PFSK-1 (cell line): ENCODE measurements around the gene CWC27.

ENCODE experiments used
- FOXP2 ChIP-seq: optimal IDR thresholded peaks from 2 replicates; pipeline ENCODE3; 2011; ENCODE audit warnings: borderline replicate concordance, control low read depth, inconsistent platforms; ENCODE audit not compliant: insufficient read depth; ENCODE audit errors: extremely low read length, extremely low read depth
- POLR2AphosphoS5 ChIP-seq: IDR thresholded peaks from 2 replicates; pipeline ENCODE4 v1.6.1; 2012; ENCODE audit warnings: low read depth, mild to moderate bottlenecking, control low read depth, low read length, moderate library complexity
- REST ChIP-seq, 2 experiments: IDR thresholded peaks; 2 replicates each; pipeline versions ENCODE4 v1.6.1 to v1.8.0; 2011 to 2012; ENCODE audit warnings: low read depth in 2 of 2, low read length in 2 of 2, control low read depth in 1 of 2, inconsistent platforms in 1 of 2, mild to moderate bottlenecking in 1 of 2, moderate library complexity in 1 of 2; ENCODE audit not compliant: insufficient read depth in 1 of 2
- SIN3A ChIP-seq: IDR thresholded peaks from 2 replicates; pipeline ENCODE4 v1.6.1; 2012; ENCODE audit warnings: mild to moderate bottlenecking, low read length, moderate library complexity, borderline replicate concordance; ENCODE audit not compliant: insufficient read depth
- TAF1 ChIP-seq: IDR thresholded peaks from 2 replicates; pipeline ENCODE4 v1.6.1; 2012; ENCODE audit warnings: low read length, control low read depth, borderline replicate concordance; ENCODE audit not compliant: insufficient read depth

CWC27 gene

GRCh38 chr5:64963278-64963677 lies 194.5 kb downstream of the CWC27 start:
- TF ChIP-seq FOXP2: no peak
- no peak for TF ChIP-seq POLR2AphosphoS5
- TF ChIP-seq TAF1: no peak
- TF ChIP-seq SIN3A: no peak
- no peak for TF ChIP-seq REST (IDR thresholded peaks at IDR 0.05; ENCODE audit: insufficient read depth in 1 of 2, low read depth in 2 of 2, low read length in 2 of 2)

DNA sequence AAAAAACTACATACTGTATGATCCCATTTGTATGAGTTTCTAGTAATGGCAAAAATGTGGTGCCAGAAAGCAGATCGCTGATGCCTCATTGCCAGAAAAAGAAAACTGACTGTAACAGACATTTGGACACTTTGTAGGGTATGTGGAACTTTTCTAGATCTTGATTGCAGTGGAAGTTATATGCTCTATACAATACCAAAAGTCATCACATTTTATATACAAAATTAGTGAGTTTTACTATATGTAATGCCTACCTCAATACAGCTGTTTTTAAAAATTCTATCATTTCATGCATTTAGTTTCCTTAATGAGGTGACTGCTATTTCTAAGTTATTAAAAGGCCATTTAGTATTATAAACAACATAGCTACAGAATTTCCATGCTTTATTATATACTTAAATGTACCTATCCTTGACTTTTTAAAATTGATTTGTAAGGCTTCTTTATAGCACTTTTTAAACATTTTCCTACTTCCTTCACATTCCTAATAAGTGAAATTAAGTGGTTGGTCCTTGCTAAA lies 199.9 kb downstream of the CWC27 start:
- no peak for TF ChIP-seq SIN3A
- no peak for TF ChIP-seq REST (IDR thresholded peaks at IDR 0.05; ENCODE audit: insufficient read depth in 1 of 2, low read depth in 2 of 2, low read length in 2 of 2)
- TF ChIP-seq FOXP2: no peak
- TF ChIP-seq POLR2AphosphoS5: no peak
- TF ChIP-seq TAF1: no peak

DNA sequence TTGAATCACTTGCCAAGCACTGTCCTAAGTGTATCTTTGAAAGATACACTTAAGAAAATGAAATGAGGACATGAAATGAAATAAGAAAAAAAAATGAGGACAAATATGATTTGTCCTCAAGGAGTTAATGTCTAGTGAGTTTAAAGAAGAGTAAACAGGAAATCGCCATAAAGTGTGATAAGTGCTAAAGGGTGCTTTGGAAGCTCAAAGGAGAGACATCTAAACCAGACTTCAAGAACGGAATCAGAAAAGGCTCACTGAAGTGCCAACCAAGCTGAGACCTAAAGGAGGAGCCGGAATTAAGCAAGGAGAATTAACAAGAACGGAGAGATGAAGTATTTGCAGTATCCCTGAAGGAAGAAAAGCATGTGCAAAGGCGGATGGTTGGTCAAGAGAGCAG lies 200.8 kb downstream of the CWC27 start:
- TF ChIP-seq REST (IDR thresholded peaks at IDR 0.05; ENCODE audit: insufficient read depth in 1 of 2, low read depth in 2 of 2, low read length in 2 of 2) (no peak), TAF1 (no peak), FOXP2 (no peak), SIN3A (no peak), POLR2AphosphoS5 (no peak)

GRCh38 chr5:64971513-64971912 lies 202.8 kb downstream of the CWC27 start:
- TF ChIP-seq POLR2AphosphoS5 (no peak), SIN3A (no peak), REST (IDR thresholded peaks at IDR 0.05; ENCODE audit: insufficient read depth in 1 of 2, low read depth in 2 of 2, low read length in 2 of 2) (no peak), TAF1 (no peak), FOXP2 (no peak)

GRCh38 chr5:64971990-64972389 lies 203.3 kb downstream of the CWC27 start:
- TF ChIP-seq TAF1 (no peak), POLR2AphosphoS5 (no peak), REST (IDR thresholded peaks at IDR 0.05; ENCODE audit: insufficient read depth in 1 of 2, low read depth in 2 of 2, low read length in 2 of 2) (no peak), FOXP2 (no peak), SIN3A (no peak)
